H1 (cell line): ENCODE results near the gene ADAM21. TPM values are rescaled to one million over a fixed set of nuclear protein-coding genes. Genes with fewer than 3 reads are reported as not detected.

Source experiments
- CTCF ChIA-PET: fragments of 300-600 bp; sonication (Branson Sonifier 250); formaldehyde crosslinking; loops from one replicate; lab custom pipeline; 2021; ENCODE audit not compliant: partially characterized antibody; lab: Charles Lee
- POLR2A ChIA-PET: fragments of 300-600 bp; sonication (Branson Sonifier 250); formaldehyde crosslinking; loops from one replicate; lab custom pipeline; 2021; ENCODE audit warnings: inconsistent platforms; ENCODE audit not compliant: partially characterized antibody; lab: Charles Lee
- DNase-seq, 2 experiments: peaks; one replicate each; pipeline versions ENCODE4 v3.0.0 to v3.0.0-alpha.2; 2010 to 2022; ENCODE audit warnings: low spot score in 2 of 2, low read depth in 1 of 2, mixed read lengths in 1 of 2
- FAIRE-seq: peaks from 2 replicates; lab custom pipeline; 2011; peaks lifted over from hg19 to GRCh38; lab: Jason Lieb, UNC
- H2AFZ ChIP-seq: 2 replicates; pipeline ENCODE4 v1.8.1; 2012; ENCODE audit warnings: low read length, inconsistent platforms
- H2AK5ac ChIP-seq: 2 replicates; pipeline ENCODE4 v1.6.1; 2013; ENCODE audit warnings: low read depth, low read length
- H2BK120ac ChIP-seq: replicated peaks from 2 replicates; pipeline ENCODE3; 2013; ENCODE audit warnings: low read depth, low read length, inconsistent platforms
- H2BK12ac ChIP-seq: 2 replicates; pipeline ENCODE4 v1.6.1; 2013; ENCODE audit warnings: low read depth, low read length
- H2BK15ac ChIP-seq: 2 replicates; pipeline ENCODE4 v1.6.1; 2013; ENCODE audit warnings: low read length
- H2BK20ac ChIP-seq: 2 replicates; pipeline ENCODE4 v1.6.1; 2013; ENCODE audit warnings: low read length
- H2BK5ac ChIP-seq: 2 replicates; pipeline ENCODE4 v1.6.1; 2013; ENCODE audit warnings: low read depth, low read length
- H3K14ac ChIP-seq: 2 replicates; pipeline ENCODE4 v1.6.1; 2013; ENCODE audit warnings: inconsistent platforms; ENCODE audit not compliant: insufficient read length
- H3K18ac ChIP-seq: 2 replicates; pipeline ENCODE4 v1.6.1; 2013; ENCODE audit warnings: low read length; ENCODE audit errors: extremely low read depth
- H3K23ac ChIP-seq: 2 replicates; pipeline ENCODE4 v1.6.1; 2013; ENCODE audit warnings: inconsistent platforms; ENCODE audit not compliant: insufficient read length
- H3K23me2 ChIP-seq: 2 replicates; pipeline ENCODE4 v1.6.1; 2013; ENCODE audit warnings: low read depth, low read length
- H3K27ac ChIP-seq: 2 replicates; pipeline ENCODE4 v1.6.1; 2011; ENCODE audit warnings: low read depth, low read length, inconsistent platforms
- H3K27me3 ChIP-seq, 4 experiments: replicated peaks in 1 of 4; 1 replicate in 1 of 4; 2 replicates in 3 of 4; pipeline versions ENCODE4 v1.6.1 to v1.8.1; 2011 to 2013; ENCODE audit warnings: low read length in 3 of 4, mild to moderate bottlenecking in 3 of 4, inconsistent platforms in 2 of 4, mixed read lengths in 2 of 4, moderate library complexity in 1 of 4; ENCODE audit not compliant: control insufficient read depth in 3 of 4, insufficient read depth in 3 of 4; ENCODE audit errors: extremely low read depth in 1 of 4
- H3K36me3 ChIP-seq, 4 experiments: 2 replicates each; pipeline versions ENCODE4 v1.6.1 to v1.8.1; 2011 to 2013; ENCODE audit warnings: mild to moderate bottlenecking in 4 of 4, low read length in 3 of 4, moderate library complexity in 2 of 4, control low read depth in 1 of 4, inconsistent platforms in 1 of 4; ENCODE audit not compliant: insufficient read depth in 4 of 4, control insufficient read depth in 2 of 4
- H3K4ac ChIP-seq: replicated peaks from 2 replicates; pipeline ENCODE3; 2013; ENCODE audit warnings: low read length, low read depth, mixed read lengths, inconsistent platforms; ENCODE audit not compliant: insufficient read length
- H3K4me1 ChIP-seq, 4 experiments: replicated peaks in 1 of 4; 1 replicate in 1 of 4; 2 replicates in 3 of 4; pipeline versions ENCODE4 v1.6.1 to v1.8.1; 2011 to 2013; ENCODE audit warnings: low read length in 3 of 4, inconsistent platforms in 2 of 4, mixed read lengths in 1 of 4; ENCODE audit not compliant: insufficient read depth in 4 of 4, control insufficient read depth in 3 of 4
- H3K4me2 ChIP-seq, 2 experiments: 2 replicates each; pipeline versions ENCODE4 v1.6.1 to v1.8.1; 2011 to 2013; ENCODE audit warnings: low read depth in 2 of 2, low read length in 2 of 2, control low read depth in 1 of 2, inconsistent platforms in 1 of 2, mild to moderate bottlenecking in 1 of 2; ENCODE audit not compliant: insufficient read depth in 1 of 2
- H3K4me3 ChIP-seq, 4 experiments: fragments of 200-600, 300-600 bp in 1 of 4; sonication (generic), shearing (Covaris generic), sonication (Bioruptor Twin) in 1 of 4; 2 replicates each; pipeline versions ENCODE4 v1.5.1 to v1.8.1; 2011 to 2016; ENCODE audit warnings: low read length in 4 of 4, low read depth in 3 of 4, control low read depth in 2 of 4, inconsistent platforms in 2 of 4, mild to moderate bottlenecking in 2 of 4, mixed read lengths in 1 of 4, moderate library complexity in 1 of 4; ENCODE audit not compliant: insufficient read depth in 2 of 4; ENCODE audit errors: extremely low read depth in 1 of 4
- H3K56ac ChIP-seq: replicated peaks from 2 replicates; pipeline ENCODE3; 2013; ENCODE audit warnings: low read depth, mild to moderate bottlenecking, mixed read lengths, low read length, inconsistent platforms; ENCODE audit not compliant: insufficient read length
- H3K79me1 ChIP-seq: 2 replicates; pipeline ENCODE4 v1.6.1; 2013; ENCODE audit warnings: low read depth, low read length, control low read depth
- H3K79me2 ChIP-seq, 2 experiments: 2 replicates each; pipeline versions ENCODE4 v1.6.1 to v1.8.1; 2012 to 2013; ENCODE audit warnings: low read length in 2 of 2, mild to moderate bottlenecking in 2 of 2, inconsistent platforms in 1 of 2; ENCODE audit not compliant: insufficient read depth in 2 of 2, control insufficient read depth in 1 of 2
- H3K9ac ChIP-seq, 4 experiments: replicated peaks in 1 of 4; 1 replicate in 1 of 4; 2 replicates in 3 of 4; pipeline versions ENCODE4 v1.6.1 to v1.8.1; 2011 to 2013; ENCODE audit warnings: low read depth in 3 of 4, low read length in 3 of 4, control low read depth in 2 of 4, mild to moderate bottlenecking in 2 of 4, moderate library complexity in 2 of 4, inconsistent platforms in 1 of 4; ENCODE audit errors: extremely low read depth in 1 of 4
- H3K9me3 ChIP-seq, 2 experiments: 2 replicates each; pipeline versions ENCODE4 v1.6.1 to v1.8.1; 2012 to 2013; ENCODE audit warnings: mild to moderate bottlenecking in 2 of 2, moderate library complexity in 2 of 2, control low read depth in 1 of 2, inconsistent platforms in 1 of 2, low read depth in 1 of 2, low read length in 1 of 2, mixed read lengths in 1 of 2; ENCODE audit not compliant: insufficient read depth in 2 of 2
- H4K20me1 ChIP-seq, 2 experiments: replicated peaks in 1 of 2; 2 replicates each; pipeline versions ENCODE3 to v1.8.1; 2011 to 2013; ENCODE audit warnings: inconsistent platforms in 2 of 2, low read length in 2 of 2, mild to moderate bottlenecking in 1 of 2; ENCODE audit not compliant: insufficient read depth in 2 of 2, control insufficient read depth in 1 of 2
- H4K5ac ChIP-seq: 2 replicates; pipeline ENCODE4 v1.6.1; 2013; ENCODE audit warnings: low read length, low read depth, mixed read lengths, inconsistent platforms; ENCODE audit not compliant: insufficient read length
- H4K8ac ChIP-seq: 2 replicates; pipeline ENCODE4 v1.8.0; 2013; ENCODE audit warnings: mild to moderate bottlenecking, moderate library complexity, low read length, inconsistent platforms; ENCODE audit not compliant: insufficient read depth; ENCODE audit errors: extremely low read depth
- H4K91ac ChIP-seq: replicated peaks from 2 replicates; pipeline ENCODE3; 2013; ENCODE audit warnings: low read length, mixed read lengths, inconsistent platforms; ENCODE audit not compliant: insufficient read length
- CREB1 ChIP-seq: IDR thresholded peaks from 2 replicates; pipeline ENCODE4 v1.6.1; 2012; ENCODE audit warnings: inconsistent platforms
- GTF2F1 ChIP-seq: IDR thresholded peaks from 2 replicates; pipeline ENCODE4 v1.6.1; 2012; ENCODE audit warnings: low read depth, low read length, improper control_type of control experiment, borderline replicate concordance
- KDM4A ChIP-seq: IDR thresholded peaks from one replicate; pipeline ENCODE4 v1.7.1; 2012; ENCODE audit warnings: low read depth, mild to moderate bottlenecking, moderate library complexity, low read length, inconsistent platforms; ENCODE audit not compliant: severe bottlenecking
- PHF8 ChIP-seq: fragments of 200-600 bp; sonication (generic); conservative IDR thresholded peaks from 2 replicates; pipeline ENCODE4 v1.7.1; 2012; ENCODE audit warnings: low read depth, mild to moderate bottlenecking, inconsistent platforms, low read length, moderate library complexity
- RNF2 ChIP-seq: fragments of 200-900, 300-1000 bp; sonication (generic); IDR thresholded peaks from 2 replicates; pipeline ENCODE4 v1.7.1; 2016; ENCODE audit warnings: borderline replicate concordance, low read depth, mild to moderate bottlenecking, antibody characterized with exemption, low read length; ENCODE audit not compliant: poor library complexity, severe bottlenecking; ENCODE audit errors: missing control alignments
- SIX5 ChIP-seq: IDR thresholded peaks from 2 replicates; pipeline ENCODE4 v1.6.1; 2011; ENCODE audit warnings: mild to moderate bottlenecking, low read depth, low read length
- SUZ12 ChIP-seq: fragments of 200-600 bp; sonication (generic); IDR thresholded peaks from 2 replicates; pipeline ENCODE4 v1.6.1; 2012; ENCODE audit warnings: mild to moderate bottlenecking, inconsistent platforms, low read length, moderate library complexity, mixed read lengths
- WGBS, 2 experiments: shearing (Covaris generic) in 1 of 2; methylation state at CpG; one replicate each; pipeline versions ENCODE4 v1.1.6 to v1.1.7; 2013 to 2015; ENCODE audit warnings: low lambda C conversion rate in 2 of 2, mixed read lengths in 2 of 2, inconsistent platforms in 1 of 2, low coverage in 1 of 2, missing lambda C conversion rate in 1 of 2; ENCODE audit not compliant: insufficient replicate concordance in 2 of 2, insufficient coverage in 1 of 2, insufficient read length in 1 of 2; ENCODE audit errors: extremely low coverage in 1 of 2, missing lambda C conversion rate in 1 of 2; 5-methylcytosine and 5-hydroxymethylcytosine counted together
- polyA plus RNA-seq, 7 experiments: library from polyadenylated mRNA; depleted of rRNA in 3 of 7; stranded (reverse) in 5 of 7; unstranded in 2 of 7; fragments of >200 nt in 5 of 7; fragments of 200-250 nt in 2 of 7; gene quantifications; 1 replicate in 5 of 7; 2 replicates in 1 of 7; 4 replicates in 1 of 7; pipeline versions ENCODE4 v1.2.1 to v1.2.3, GENCODE V29; 2011 to 2013; ENCODE audit warnings: missing spikeins in 2 of 7, mixed read lengths in 2 of 7
- total RNA-seq: library from RNA; stranded (reverse); fragmentation: NEBNext Ultra II Directional; extraction: Animal tissue kit (Norgen Biotek cat#: 25700); gene quantifications from 2 replicates; pipeline ENCODE4 v1.2.1, GENCODE V29; 2021

ADAM21 gene
- total and polyA plus RNA-seq, 2 of the 8 experiments (the other 6 are each of a cell fraction or from before 2014, with no cell fraction given): 0.09 TPM; not detected in 1

GRCh38 chr14:70448633-70449340 is 3.2 kb upstream of the ADAM21 start:
- H4K20me1 ChIP-seq: no peaks in the 10 kb centered on the region
- H3K18ac ChIP-seq: no peak overlapping the region
- no peak overlapping the region for H3K14ac ChIP-seq
- no peak overlapping the region for H3K4me2 ChIP-seq
- H3K79me2 ChIP-seq: no peaks in the 10 kb centered on the region
- H3K27me3 ChIP-seq: no peaks in the 10 kb centered on the region
- H3K79me1 ChIP-seq: no peaks in the 10 kb centered on the region
- ChIA-PET CTCF (no interaction called here), POLR2A (no interaction called here)
- DNase-seq: no peak
- TF ChIP-seq CREB1 (no peak), SUZ12 (no peak), RNF2 (no peak), SIX5 (no peak), GTF2F1 (no peak), KDM4A (no peak), PHF8 (no peak)
- no peak overlapping the region for H2AFZ ChIP-seq
- no peak overlapping the region for H4K91ac ChIP-seq
- no peak overlapping the region for H2BK120ac ChIP-seq
- no peaks in the 10 kb centered on the region for H3K23me2 ChIP-seq
- FAIRE-seq: no peak
- H3K4me3 ChIP-seq: no peak overlapping the region
- no peak overlapping the region for H3K9ac ChIP-seq
- no peak overlapping the region for H4K5ac ChIP-seq
- H2AK5ac ChIP-seq: no peak overlapping the region
- no peak overlapping the region for H2BK20ac ChIP-seq
- no peak overlapping the region for H4K8ac ChIP-seq
- no peaks in the 10 kb centered on the region for H3K4me1 ChIP-seq
- no peak overlapping the region for H3K56ac ChIP-seq
- 85% methylated on average over 4 of the region's 4 CpGs; no CpG with 5 or more reads in 1 of the 2 experiments for WGBS, 2 experiments
- no peak overlapping the region for H2BK5ac ChIP-seq
- H2BK15ac ChIP-seq: no peak overlapping the region
- H3K23ac ChIP-seq: no peak overlapping the region
- H3K36me3 ChIP-seq: peaks cover 0 to 6% (median 0%) of the 10 kb centered on the region in 4 experiments; a peak in 1 of 8 replicates
- no peak overlapping the region for H3K27ac ChIP-seq
- H2BK12ac ChIP-seq: no peak overlapping the region
- no peak overlapping the region for H3K4ac ChIP-seq
- peaks cover 29% of the 10 kb centered on the region in 2 experiments for H3K9me3 ChIP-seq
